22Rv1 (cell line): ENCODE data around the gene PUM2.

Experiments used
- CTCF ChIP-seq: fragments of 450-650 bp; IDR thresholded peaks from 2 replicates; pipeline ENCODE4 v1.5.1; 2017; ENCODE audit warnings: mild to moderate bottlenecking
- ZFX ChIP-seq: fragments of 450-650 bp; IDR thresholded peaks from 2 replicates; pipeline ENCODE4 v1.6.1; 2017; ENCODE audit warnings: antibody characterized with exemption, borderline replicate concordance

DNA sequence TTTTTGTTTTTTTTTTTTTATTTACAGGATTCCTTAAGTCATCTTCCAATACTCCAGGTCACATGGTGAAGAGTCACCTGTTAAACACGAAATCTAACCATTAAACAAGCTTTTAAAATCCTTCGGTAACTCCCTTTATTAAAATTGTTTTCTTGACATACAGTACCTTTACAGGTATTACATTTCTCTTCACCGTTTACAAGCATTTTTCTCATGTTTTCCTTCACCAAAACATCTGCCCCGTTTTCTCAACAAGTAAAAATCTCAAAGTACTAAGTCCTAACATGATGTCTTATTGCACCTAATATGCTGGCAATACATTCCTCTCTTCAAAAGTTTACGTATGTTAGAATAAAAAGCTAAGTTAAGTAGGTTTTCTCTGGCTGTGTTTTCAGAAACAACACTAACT is 1.1 kb downstream of the PUM2 start:
- TF ChIP-seq CTCF (no peak), ZFX (no peak)
